ENCODE results near the gene PPP1R26.

GRCh38 chr9:135490166-135490870 is 10.7 kb downstream of the PPP1R26 start:
- TF ChIP-seq CTCF (IDR thresholded peaks at IDR 0.05; ENCODE audit: poor library complexity) (no peak), EZH2 (IDR thresholded peaks at IDR 0.05; ENCODE audit: borderline replicate concordance) (no peak)

All from hepatocyte (in vitro differentiated cells).